K562 treated with DMSO at 1 percent for 4 hours (cell line): ENCODE data around the gene ABLIM2. TPM values are rescaled to one million over a fixed set of nuclear protein-coding genes. Genes with fewer than 3 reads are reported as not detected.

ENCODE experiments used
- total RNA-seq: library from RNA; unstranded; fragments of 300-600 nt; gene quantifications from 2 replicates; pipeline ENCODE4 v1.2.3, GENCODE V29; 2022; ENCODE audit not compliant: insufficient read depth

ABLIM2 gene
- total RNA-seq = not detected in 2 replicates

DNA sequence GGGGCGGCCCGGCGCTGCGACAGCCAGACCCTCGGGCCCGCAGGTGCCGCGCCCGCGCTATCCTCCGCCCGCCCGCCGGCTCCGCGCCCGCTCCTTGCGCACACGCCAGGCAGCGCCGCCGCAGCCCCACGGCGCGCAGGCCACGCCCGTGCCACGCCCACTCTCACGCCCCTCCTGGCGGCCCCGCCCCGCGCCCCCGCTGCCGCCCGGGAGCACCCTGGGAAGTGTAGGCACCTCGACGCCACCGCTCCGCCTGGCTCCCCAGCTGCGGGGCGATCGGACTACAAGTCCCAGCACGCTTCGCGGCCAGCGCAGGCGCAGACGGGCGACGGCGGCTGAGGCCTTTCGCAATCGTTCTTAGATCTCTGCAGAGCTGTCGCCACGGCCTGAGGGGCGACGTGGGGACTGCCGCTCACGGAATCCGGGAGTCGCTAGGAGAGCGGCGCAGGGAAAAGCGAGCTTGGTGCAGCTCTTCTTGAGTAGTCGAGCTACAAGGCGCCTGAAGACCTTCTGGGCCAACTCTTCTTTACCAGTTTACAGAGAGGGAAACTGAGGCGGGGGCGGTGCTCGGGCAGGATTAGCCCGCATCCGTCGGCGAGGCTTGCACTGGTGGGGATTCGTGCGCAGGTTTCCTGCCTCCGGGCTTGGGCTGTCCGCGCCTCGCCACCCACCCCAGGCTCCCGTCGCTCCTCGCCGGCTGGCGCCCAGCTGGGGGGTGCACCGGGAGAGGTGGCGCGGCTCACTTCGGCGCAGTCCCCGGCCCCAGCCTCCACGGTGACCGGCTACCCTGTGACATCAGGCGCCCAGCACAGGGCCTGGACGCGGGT lies at the start of gene ABLIM2:
ABLIM2 (minus strand) TSS at position 104 of the 827 bp plus-strand sequence. CDS start 124 bp downstream, outside the sequence.

GRCh38 chr4:8198906-8199593 lies 40.4 kb upstream of the ABLIM2 start, which contains the start of gene SH3TC1:
TSS of gene SH3TC1 (plus strand) at chr4:8199290. CDS start at chr4:8205195, 5,905 bp downstream.

DNA sequence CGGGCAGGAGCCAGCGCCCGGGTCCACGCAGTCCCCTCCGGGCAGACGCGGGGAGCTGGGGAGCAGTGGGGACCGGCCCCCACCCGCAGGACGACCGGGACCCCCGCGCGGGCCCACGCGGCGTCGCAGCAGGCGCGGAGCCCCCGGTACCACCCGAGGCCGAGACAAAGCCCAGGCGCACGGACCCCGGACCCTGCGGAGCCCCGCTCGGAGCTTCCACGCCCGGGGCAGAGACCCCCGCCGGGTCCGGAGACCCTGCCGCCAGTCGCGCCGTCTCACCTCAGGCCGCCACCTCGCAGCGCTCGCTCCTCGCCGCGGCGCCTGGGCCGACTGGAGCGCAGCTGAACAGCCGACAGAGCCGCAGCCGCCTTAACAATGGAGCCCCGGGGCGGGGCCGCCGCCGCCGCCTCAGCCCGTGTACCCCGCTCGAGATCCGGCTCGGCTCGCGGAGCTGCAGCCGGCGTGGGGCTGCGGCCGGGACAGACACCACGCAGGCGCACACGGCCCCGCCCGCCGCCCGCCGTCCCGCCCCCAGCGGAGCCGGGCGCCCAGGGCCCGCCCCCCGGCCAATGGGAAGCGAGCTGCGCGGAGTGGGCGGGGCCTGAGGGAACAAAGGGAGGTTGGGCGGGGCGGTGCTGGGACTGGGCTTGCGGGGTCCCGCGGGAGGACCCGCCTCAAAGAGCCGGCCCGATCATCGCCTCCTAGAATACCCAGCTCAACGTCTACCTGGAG lies 219.1 kb downstream of the ABLIM2 start, which contains the start of gene AFAP1:
AFAP1 (minus strand) TSS at position 485 of the 732 bp plus-strand sequence. CDS start 67,783 bp downstream, outside the sequence.

Other genes starting within 250 kb of the ABLIM2 start
- 0.23 and 0.40 TPM in 2 replicates for gene AFAP1, start 219.0 kb downstream of the ABLIM2 start, total RNA-seq
- 3.7 and 6.6 TPM in 2 replicates for gene SH3TC1, start 40.5 kb upstream of the ABLIM2 start, total RNA-seq
- 1.8 TPM in 2 replicates for gene HTRA3, start 110.9 kb upstream of the ABLIM2 start, total RNA-seq